ENCODE data around the gene HEMGN.

HEMGN gene

GRCh38 chr9:97891736-97892135, 46.2 kb downstream of the HEMGN start:
- no peak for DNase-seq

- peak; percentile 34 to 69 for DNase-seq
These were observed 47.8 kb downstream of the HEMGN start for GRCh38 chr9:97889941-97890887.

GRCh38 chr9:97880336-97880735, 57.6 kb downstream of the HEMGN start:
- no peak for DNase-seq

Data from CD4-positive, alpha-beta T cell treated with Interferon alpha-2 for 1 hour (primary cell).